Measurements from ENCODE around the gene ABCD2. TPM values are rescaled to one million over a fixed set of nuclear protein-coding genes. Genes with fewer than 3 reads are reported as not detected.

The ABCD2 gene
- total RNA-seq, 1 experiment from 2014 or later: not detected

- Histone ChIP-seq H3K4me3 (ENCODE audit: low read length) (no peak overlapping the region), H3K9ac (ENCODE audit: low read length) (no peak overlapping the region), H3K79me2 (ENCODE audit: low read length) (no peaks in the 10 kb centered on the region), H3K27me3 (ENCODE audit: low read length) (no peaks in the 10 kb centered on the region), H4K20me1 (ENCODE audit: low read length) (no peaks in the 10 kb centered on the region), H3K27ac (ENCODE audit: low read length) (no peak overlapping the region), H3K4me1 (ENCODE audit: insufficient read depth, low read length) (no peaks in the 10 kb centered on the region), H3F3A (ENCODE audit: low read length, unreplicated experiment) (no peaks in the 10 kb centered on the region), H3K36me3 (ENCODE audit: low read depth, low read length) (no peaks in the 10 kb centered on the region), H3K9me3 (ENCODE audit: low read length) (no peaks in the 10 kb centered on the region), H3K4me2 (ENCODE audit: low read length) (no peak overlapping the region), H3K9me2 (replicated peaks; ENCODE audit: low read length) (no peaks in the 10 kb centered on the region), H2AFZ (ENCODE audit: low read length) (no peak overlapping the region)
- DNase-seq (no peak), ATAC-seq (no peak)
- intact Hi-C loops (cut with micrococcal nuclease): no loop called here
- no TSS peak for BruUV-seq (replicated peaks)
- ChIA-PET POLR2A (ENCODE audit: unreplicated experiment) (no interaction called here), CTCF (no interaction called here)
- TF ChIP-seq EZH2phosphoT487 (IDR thresholded peaks at IDR 0.05; ENCODE audit: borderline replicate concordance, low read length) (no peak), CTCF (conservative IDR thresholded peaks at IDR 0.05; ENCODE audit: low read depth, low read length) (no peak), EZH2 (IDR thresholded peaks at IDR 0.05; ENCODE audit: low read length, unreplicated experiment) (no peak)
Measured at GRCh38 chr12:39628836-39629235, 9.2 kb upstream of the ABCD2 start.

GRCh38 chr12:39627914-39628313 lies 8.3 kb upstream of the ABCD2 start:
- BruUV-seq (replicated peaks): no TSS peak
- Histone ChIP-seq H3K79me2 (ENCODE audit: low read length) (no peaks in the 10 kb centered on the region), H3K4me3 (ENCODE audit: low read length) (no peak overlapping the region), H3K9me2 (replicated peaks; ENCODE audit: low read length) (no peaks in the 10 kb centered on the region), H3K9ac (ENCODE audit: low read length) (no peak overlapping the region), H3K27ac (ENCODE audit: low read length) (no peak overlapping the region), H3K4me2 (ENCODE audit: low read length) (no peak overlapping the region), H3K27me3 (ENCODE audit: low read length) (no peaks in the 10 kb centered on the region), H3K36me3 (ENCODE audit: low read depth, low read length) (no peaks in the 10 kb centered on the region), H3K4me1 (ENCODE audit: insufficient read depth, low read length) (no peaks in the 10 kb centered on the region), H2AFZ (ENCODE audit: low read length) (no peak overlapping the region), H3K9me3 (ENCODE audit: low read length) (no peaks in the 10 kb centered on the region), H3F3A (ENCODE audit: low read length, unreplicated experiment) (no peaks in the 10 kb centered on the region), H4K20me1 (ENCODE audit: low read length) (no peaks in the 10 kb centered on the region)
- POLR2A ChIA-PET (ENCODE audit: unreplicated experiment): no interaction called here
- intact Hi-C loops (cut with micrococcal nuclease): no loop called here
- CTCF ChIA-PET: no interaction called here
- ATAC-seq: no peak
- TF ChIP-seq EZH2phosphoT487 (IDR thresholded peaks at IDR 0.05; ENCODE audit: borderline replicate concordance, low read length) (no peak), CTCF (conservative IDR thresholded peaks at IDR 0.05; ENCODE audit: low read depth, low read length) (no peak), EZH2 (IDR thresholded peaks at IDR 0.05; ENCODE audit: low read length, unreplicated experiment) (no peak)
- no peak for DNase-seq

GRCh38 chr12:39626033-39626814 lies 6.6 kb upstream of the ABCD2 start:
- no peaks in the 10 kb centered on the region for H3F3A ChIP-seq (ENCODE audit: low read length, unreplicated experiment)
- no peaks in the 10 kb centered on the region for H3K4me1 ChIP-seq (ENCODE audit: insufficient read depth, low read length)
- H3K36me3 ChIP-seq (ENCODE audit: low read depth, low read length): no peaks in the 10 kb centered on the region
- H3K9me3 ChIP-seq (ENCODE audit: low read length): no peaks in the 10 kb centered on the region
- no peak overlapping the region for H3K9ac ChIP-seq (ENCODE audit: low read length)
- ChIA-PET POLR2A (ENCODE audit: unreplicated experiment) (no interaction called here), CTCF (no interaction called here)
- no peaks in the 10 kb centered on the region for H3K9me2 ChIP-seq (replicated peaks; ENCODE audit: low read length)
- TF ChIP-seq EZH2phosphoT487 (IDR thresholded peaks at IDR 0.05; ENCODE audit: borderline replicate concordance, low read length) (no peak), EZH2 (IDR thresholded peaks at IDR 0.05; ENCODE audit: low read length, unreplicated experiment) (no peak), CTCF (conservative IDR thresholded peaks at IDR 0.05; ENCODE audit: low read depth, low read length) (no peak)
- no TSS peak for BruUV-seq (replicated peaks)
- ATAC-seq (no peak), DNase-seq (no peak)
- H3K27me3 ChIP-seq (ENCODE audit: low read length): no peaks in the 10 kb centered on the region
- no peak overlapping the region for H3K4me3 ChIP-seq (ENCODE audit: low read length)
- intact Hi-C loops (cut with micrococcal nuclease): no loop called here
- H4K20me1 ChIP-seq (ENCODE audit: low read length): no peaks in the 10 kb centered on the region
- H3K4me2 ChIP-seq (ENCODE audit: low read length): no peak overlapping the region
- H2AFZ ChIP-seq (ENCODE audit: low read length): 0 out of 2 replicates have a peak overlapping the region, but pooled peaks have one; percentile 15
- H3K27ac ChIP-seq (ENCODE audit: low read length): no peak overlapping the region
- H3K79me2 ChIP-seq (ENCODE audit: low read length): no peaks in the 10 kb centered on the region
